H9 (cell line): ENCODE results near the gene SNED1. TPM values are rescaled to one million over a fixed set of nuclear protein-coding genes. Genes with fewer than 3 reads are reported as not detected.

Experiments
- DNase-seq: peaks from one replicate; pipeline ENCODE4 v3.0.0-alpha.2; 2017
- H2AFZ ChIP-seq: one replicate; pipeline ENCODE4 v1.6.1; 2013; ENCODE audit warnings: mild to moderate bottlenecking, low read length, control low read depth, moderate library complexity
- H2AK5ac ChIP-seq: 2 replicates; pipeline ENCODE4 v1.6.1; 2013; ENCODE audit warnings: low read length, control low read depth, mixed read lengths; ENCODE audit not compliant: insufficient read length
- H2BK120ac ChIP-seq: one replicate; pipeline ENCODE4 v1.6.1; 2013; ENCODE audit warnings: low read depth, mild to moderate bottlenecking, low read length, control low read depth, inconsistent platforms; ENCODE audit not compliant: poor library complexity, severe bottlenecking
- H2BK12ac ChIP-seq: 2 replicates; pipeline ENCODE4 v1.6.1; 2013; ENCODE audit warnings: low read length, control low read depth, mixed read lengths, low read depth; ENCODE audit not compliant: insufficient read length
- H2BK15ac ChIP-seq: 2 replicates; pipeline ENCODE4 v1.6.1; 2013; ENCODE audit warnings: low read depth, low read length, control low read depth
- H2BK20ac ChIP-seq: one replicate; pipeline ENCODE4 v1.6.1; 2013; ENCODE audit warnings: low read depth, mild to moderate bottlenecking, low read length, control low read depth, inconsistent platforms; ENCODE audit not compliant: poor library complexity, severe bottlenecking
- H2BK5ac ChIP-seq: 2 replicates; pipeline ENCODE4 v1.6.1; 2013; ENCODE audit warnings: low read length, control low read depth, mixed read lengths; ENCODE audit not compliant: insufficient read length
- H3K14ac ChIP-seq: 2 replicates; pipeline ENCODE4 v1.6.1; 2013; ENCODE audit warnings: low read length, control low read depth; ENCODE audit not compliant: insufficient read depth
- H3K18ac ChIP-seq: 2 replicates; pipeline ENCODE4 v1.6.1; 2013; ENCODE audit warnings: low read depth, mild to moderate bottlenecking, mixed read lengths, low read length, control low read depth; ENCODE audit not compliant: insufficient read length
- H3K23ac ChIP-seq: 2 replicates; pipeline ENCODE4 v1.6.1; 2013; ENCODE audit warnings: low read length, control low read depth, mixed read lengths, low read depth; ENCODE audit not compliant: insufficient read length
- H3K23me2 ChIP-seq: 2 replicates; pipeline ENCODE4 v1.6.1; 2013; ENCODE audit warnings: low read depth, mild to moderate bottlenecking, mixed read lengths, low read length, control low read depth; ENCODE audit not compliant: insufficient read length, poor library complexity, severe bottlenecking
- H3K27ac ChIP-seq: 2 replicates; pipeline ENCODE4 v1.5.1; 2013; ENCODE audit warnings: low read length, control low read depth, mixed read lengths, low read depth; ENCODE audit not compliant: insufficient read length
- H3K27me3 ChIP-seq: 2 replicates; pipeline ENCODE4 v1.6.1; 2013; ENCODE audit warnings: low read length, control low read depth, inconsistent platforms; ENCODE audit not compliant: insufficient read depth
- H3K4ac ChIP-seq: 2 replicates; pipeline ENCODE4 v1.6.1; 2013; ENCODE audit warnings: low read depth, mild to moderate bottlenecking, control low read depth, inconsistent platforms, low read length, moderate library complexity
- H3K4me1 ChIP-seq: 2 replicates; pipeline ENCODE4 v1.6.1; 2013; ENCODE audit warnings: low read length, control low read depth, inconsistent platforms; ENCODE audit not compliant: insufficient read depth
- H3K4me2 ChIP-seq: 2 replicates; pipeline ENCODE4 v1.6.1; 2013; ENCODE audit warnings: low read length, control low read depth, mixed read lengths; ENCODE audit not compliant: insufficient read length, insufficient read depth
- H3K56ac ChIP-seq: 2 replicates; pipeline ENCODE4 v1.6.1; 2013; ENCODE audit warnings: low read depth, mild to moderate bottlenecking, mixed read lengths, low read length, control low read depth; ENCODE audit not compliant: insufficient read length
- H3K79me1 ChIP-seq: 2 replicates; pipeline ENCODE4 v1.6.1; 2013; ENCODE audit warnings: low read depth, mild to moderate bottlenecking, moderate library complexity, low read length, control low read depth, inconsistent platforms; ENCODE audit not compliant: insufficient read depth, poor library complexity, severe bottlenecking
- H3K79me2 ChIP-seq: 2 replicates; pipeline ENCODE4 v1.6.1; 2013; ENCODE audit warnings: low read length, control low read depth, inconsistent platforms; ENCODE audit not compliant: insufficient read depth
- H3K9ac ChIP-seq: 2 replicates; pipeline ENCODE4 v1.6.1; 2013; ENCODE audit warnings: low read length, control low read depth, mixed read lengths; ENCODE audit not compliant: insufficient read length; ENCODE audit errors: extremely low read depth
- H3K9me3 ChIP-seq: one replicate; pipeline ENCODE4 v1.6.1; 2013; ENCODE audit warnings: low read depth, low read length, inconsistent platforms; ENCODE audit not compliant: control insufficient read depth
- H3T11ph ChIP-seq: one replicate; pipeline ENCODE4 v1.6.1; 2013; ENCODE audit warnings: mild to moderate bottlenecking, low read length, control low read depth, inconsistent platforms
- H4K20me1 ChIP-seq: one replicate; pipeline ENCODE4 v1.6.1; 2013; ENCODE audit not compliant: control insufficient read depth, insufficient read length, insufficient read depth
- H4K5ac ChIP-seq: 2 replicates; pipeline ENCODE4 v1.6.1; 2013; ENCODE audit warnings: low read depth, mild to moderate bottlenecking, mixed read lengths, low read length, control low read depth; ENCODE audit not compliant: insufficient read length
- H4K8ac ChIP-seq: replicated peaks from 2 replicates; pipeline ENCODE4 v1.6.1; 2013; ENCODE audit warnings: low read length, control low read depth, mixed read lengths, low read depth; ENCODE audit not compliant: insufficient read length
- H4K91ac ChIP-seq: 2 replicates; pipeline ENCODE4 v1.6.1; 2013; ENCODE audit warnings: low read depth, mild to moderate bottlenecking, moderate library complexity, mixed read lengths, low read length, control low read depth; ENCODE audit not compliant: insufficient read length
- H3K27ac Mint-ChIP-seq, 3 experiments: 2 replicates in 2 of 3; 3 replicates in 1 of 3; pipeline ENCODE4 v1.8.0; 2020 to 2021; ENCODE audit warnings: mixed read lengths in 3 of 3, mild to moderate bottlenecking in 1 of 3, moderate library complexity in 1 of 3
- H3K27me3 Mint-ChIP-seq: 2 replicates; pipeline ENCODE4 v1.8.0; 2021; ENCODE audit warnings: low read depth, mild to moderate bottlenecking, moderate library complexity, mixed read lengths
- H3K36me3 Mint-ChIP-seq, 3 experiments: 2 replicates in 2 of 3; 3 replicates in 1 of 3; pipeline ENCODE4 v1.8.0; 2020 to 2021; ENCODE audit warnings: low read depth in 3 of 3, mixed read lengths in 3 of 3; ENCODE audit not compliant: insufficient read depth in 1 of 3
- H3K4me1 Mint-ChIP-seq, 2 experiments: 2 replicates each; pipeline ENCODE4 v1.8.0; 2020; ENCODE audit warnings: mixed read lengths in 2 of 2
- H3K4me3 Mint-ChIP-seq, 2 experiments: 2 replicates in 1 of 2; 3 replicates in 1 of 2; pipeline ENCODE4 v1.8.0; 2020 to 2021; ENCODE audit warnings: mild to moderate bottlenecking in 2 of 2, mixed read lengths in 2 of 2, moderate library complexity in 1 of 2
- H3K9me3 Mint-ChIP-seq, 2 experiments: 2 replicates in 1 of 2; 3 replicates in 1 of 2; pipeline ENCODE4 v1.8.0; 2020; ENCODE audit warnings: mild to moderate bottlenecking in 2 of 2, mixed read lengths in 2 of 2, moderate library complexity in 1 of 2
- CTCF ChIP-seq: fragments of 200-600 bp; sonication (generic); conservative IDR thresholded peaks from 3 replicates; pipeline ENCODE4 v1.8.0; 2021; ENCODE audit warnings: antibody characterized with exemption, mild to moderate bottlenecking
- WGBS: extraction: QIAGEN DNeasy Blood & Tissue Kit; methylation state at CpG from one replicate; pipeline ENCODE4 v1.1.7; 2013; ENCODE audit warnings: missing lambda C conversion rate, low lambda C conversion rate, mixed read lengths; ENCODE audit not compliant: insufficient read length; ENCODE audit errors: extremely low coverage; 5-methylcytosine and 5-hydroxymethylcytosine counted together
- total RNA-seq: library from RNA; stranded (reverse); gene quantifications from 2 replicates; pipeline ENCODE4 v1.2.1, GENCODE V29; 2021

SNED1 gene
- total RNA-seq, 1 experiment from 2014 or later = 2.5 TPM

- Mint-ChIP-seq H3K4me3 (no peak overlapping the region), H3K36me3 (no peaks in the 10 kb centered on the region), H3K4me1 (peaks cover 2 to 4% of the 10 kb centered on the region in 2 experiments; a peak in 1 of 4 replicates), H3K27ac (no peak overlapping the region), H3K9me3 (no peaks in the 10 kb centered on the region; a peak in 1 of 5 replicates), H3K27me3 (peaks cover 17% of the 10 kb centered on the region)
- no peaks in the 10 kb centered on the region for H3K79me2 ChIP-seq
- no peak overlapping the region for H2AK5ac ChIP-seq
- no peaks in the 10 kb centered on the region for H3K27me3 ChIP-seq
- H3K23me2 ChIP-seq = no peaks in the 10 kb centered on the region
- no peak overlapping the region for H3K56ac ChIP-seq
- no peak overlapping the region for H3K23ac ChIP-seq
- no peak overlapping the region for H3K4ac ChIP-seq
- no peak overlapping the region for H2BK12ac ChIP-seq
- H4K91ac ChIP-seq = no peak overlapping the region
- H2BK120ac ChIP-seq = no peak overlapping the region
- no peak overlapping the region for H3K9ac ChIP-seq
- DNase-seq = no peak
- H3K79me1 ChIP-seq = no peaks in the 10 kb centered on the region
- H3K14ac ChIP-seq = no peak overlapping the region
- no peak overlapping the region for H4K5ac ChIP-seq
- WGBS = no CpG with 5 or more reads among the region's 11 CpGs
- H3K4me1 ChIP-seq = no peaks in the 10 kb centered on the region
- no peak overlapping the region for H3K27ac ChIP-seq
- no peak overlapping the region for H2BK20ac ChIP-seq
- H4K8ac ChIP-seq = no peak overlapping the region
- no peak overlapping the region for H2BK15ac ChIP-seq
- H2AFZ ChIP-seq = no peak overlapping the region
- no peaks in the 10 kb centered on the region for H3K9me3 ChIP-seq
- no peak overlapping the region for H2BK5ac ChIP-seq
- no peak overlapping the region for H3T11ph ChIP-seq
- H3K4me2 ChIP-seq = no peak overlapping the region
- H4K20me1 ChIP-seq = no peaks in the 10 kb centered on the region
- no peak for TF ChIP-seq CTCF
- no peak overlapping the region for H3K18ac ChIP-seq
These were observed 11.5 kb upstream of the SNED1 start for GRCh38 chr2:240986787-240987411.
